ENCODE data around the gene NDST4. TPM values are rescaled to one million over a fixed set of nuclear protein-coding genes. Genes with fewer than 3 reads are reported as not detected.

Gene NDST4
- total RNA-seq, 4 donors from 2014 or later = not detected

DNA sequence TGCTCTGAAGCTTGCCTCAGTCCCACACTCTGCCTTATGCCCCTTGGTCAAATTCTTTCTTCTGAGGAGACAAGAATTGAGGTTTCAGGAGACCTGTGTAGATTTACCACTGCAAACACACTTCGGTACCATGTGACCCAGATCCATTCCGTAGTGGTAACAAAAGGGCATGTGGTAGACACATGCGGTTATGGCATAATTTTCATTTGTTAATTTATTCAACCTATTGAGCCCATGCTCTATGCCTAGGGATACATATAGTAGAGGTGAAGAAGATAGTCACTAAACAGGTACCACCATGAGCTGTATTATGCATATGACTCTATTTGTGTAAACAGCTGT is 190.9 kb downstream of the NDST4 start:
- no peak for ATAC-seq
- TF ChIP-seq EP300 (IDR thresholded peaks at IDR 0.05) = no peak
- TF ChIP-seq POLR2AphosphoS5 (IDR thresholded peaks at IDR 0.05) = no peak
- TF ChIP-seq, protein P1, sequence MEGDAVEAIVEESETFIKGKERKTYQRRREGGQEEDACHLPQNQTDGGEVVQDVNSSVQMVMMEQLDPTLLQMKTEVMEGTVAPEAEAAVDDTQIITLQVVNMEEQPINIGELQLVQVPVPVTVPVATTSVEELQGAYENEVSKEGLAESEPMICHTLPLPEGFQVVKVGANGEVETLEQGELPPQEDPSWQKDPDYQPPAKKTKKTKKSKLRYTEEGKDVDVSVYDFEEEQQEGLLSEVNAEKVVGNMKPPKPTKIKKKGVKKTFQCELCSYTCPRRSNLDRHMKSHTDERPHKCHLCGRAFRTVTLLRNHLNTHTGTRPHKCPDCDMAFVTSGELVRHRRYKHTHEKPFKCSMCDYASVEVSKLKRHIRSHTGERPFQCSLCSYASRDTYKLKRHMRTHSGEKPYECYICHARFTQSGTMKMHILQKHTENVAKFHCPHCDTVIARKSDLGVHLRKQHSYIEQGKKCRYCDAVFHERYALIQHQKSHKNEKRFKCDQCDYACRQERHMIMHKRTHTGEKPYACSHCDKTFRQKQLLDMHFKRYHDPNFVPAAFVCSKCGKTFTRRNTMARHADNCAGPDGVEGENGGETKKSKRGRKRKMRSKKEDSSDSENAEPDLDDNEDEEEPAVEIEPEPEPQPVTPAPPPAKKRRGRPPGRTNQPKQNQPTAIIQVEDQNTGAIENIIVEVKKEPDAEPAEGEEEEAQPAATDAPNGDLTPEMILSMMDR (IDR thresholded peaks at IDR 0.05) = no peak
- TF ChIP-seq POLR2A (IDR thresholded peaks at IDR 0.05) = no peak
- H3K27ac ChIP-seq = no peak overlapping the region

GRCh38 chr4:114921790-114922591 is 191.4 kb downstream of the NDST4 start:
- no peak for TF ChIP-seq POLR2AphosphoS5 (IDR thresholded peaks at IDR 0.05)
- no peak for TF ChIP-seq POLR2A (IDR thresholded peaks at IDR 0.05)
- TF ChIP-seq EP300 (IDR thresholded peaks at IDR 0.05) = no peak
- TF ChIP-seq, protein P1 (IDR thresholded peaks at IDR 0.05) = no peak
- 69 to 70% methylated on average over 7 to 8 of the region's 13 CpGs for WGBS, 2 donors (ENCODE audit: low coverage in 1 of 2)
- Histone ChIP-seq H3K4me3 (no peak overlapping the region), H3K27ac (no peak overlapping the region), H3K36me3 (no peaks in the 10 kb centered on the region), H3K27me3 (no peaks in the 10 kb centered on the region), H3K9me3 (no peaks in the 10 kb centered on the region), H3K4me1 (no peaks in the 10 kb centered on the region)
- ATAC-seq = no peak

More for the DNA sequence above, 190.9 kb downstream of the NDST4 start:
- Histone ChIP-seq H3K9me3 (no peaks in the 10 kb centered on the region), H3K4me3 (no peak overlapping the region), H3K36me3 (no peaks in the 10 kb centered on the region), H3K4me1 (no peaks in the 10 kb centered on the region), H3K27me3 (no peaks in the 10 kb centered on the region)
- WGBS, 2 donors (ENCODE audit: low coverage in 1 of 2) = 94 to 100% methylated on average over 2 to 3 of the region's 3 CpGs

DNA sequence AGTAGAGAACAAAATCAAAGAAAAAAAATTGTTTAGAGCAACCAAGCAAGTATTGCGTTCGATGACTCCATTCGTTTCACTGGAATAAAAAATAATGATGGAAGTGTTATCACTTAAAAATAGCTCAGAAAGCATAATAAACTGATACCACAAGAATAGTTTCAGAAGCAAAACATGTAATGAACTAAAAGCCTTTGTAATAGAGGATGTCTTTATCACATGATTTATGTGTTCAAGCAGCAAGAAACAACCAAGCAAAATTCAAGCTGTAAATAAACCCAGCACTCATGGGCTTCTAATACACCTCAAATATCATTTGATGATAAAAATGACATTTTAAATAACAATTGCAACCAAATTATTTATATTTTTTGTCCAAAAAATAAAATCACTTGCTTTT is 192.2 kb downstream of the NDST4 start:
- Histone ChIP-seq H3K27me3 (no peaks in the 10 kb centered on the region), H3K27ac (no peak overlapping the region), H3K4me3 (no peak overlapping the region), H3K36me3 (no peaks in the 10 kb centered on the region), H3K4me1 (no peaks in the 10 kb centered on the region), H3K9me3 (no peaks in the 10 kb centered on the region)
- no peak for ATAC-seq
- TF ChIP-seq EP300 (IDR thresholded peaks at IDR 0.05) = no peak
- TF ChIP-seq, protein P1 (IDR thresholded peaks at IDR 0.05) = no peak
- WGBS, 2 donors (ENCODE audit: low coverage in 1 of 2) = 49 to 57% methylated on average over 3 of the region's 3 CpGs

DNA sequence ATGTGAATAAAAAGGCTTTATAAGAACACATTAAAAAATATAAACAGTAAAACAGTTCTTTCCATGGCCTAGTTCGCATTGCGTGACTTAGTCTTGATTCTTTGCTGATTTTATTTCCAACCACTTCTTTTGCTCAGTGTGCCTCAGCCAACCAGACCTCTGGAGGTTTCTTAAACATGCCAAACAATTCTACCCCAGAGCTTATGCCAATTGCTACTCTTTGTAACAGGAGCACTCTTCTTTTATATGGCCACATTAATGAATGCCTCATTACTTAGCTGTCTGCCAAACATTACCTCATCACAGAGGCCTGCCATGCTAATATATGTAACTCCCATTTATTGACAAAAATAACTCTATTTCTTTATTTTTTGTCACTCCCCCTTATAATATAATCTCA is 202.3 kb downstream of the NDST4 start:
- Histone ChIP-seq H3K4me3 (no peak overlapping the region), H3K27ac (no peak overlapping the region), H3K36me3 (no peaks in the 10 kb centered on the region), H3K9me3 (no peaks in the 10 kb centered on the region), H3K27me3 (no peaks in the 10 kb centered on the region), H3K4me1 (no peaks in the 10 kb centered on the region)
- no peak for ATAC-seq
- TF ChIP-seq POLR2AphosphoS5 (IDR thresholded peaks at IDR 0.05) (no peak), POLR2A (IDR thresholded peaks at IDR 0.05) (no peak), EP300 (IDR thresholded peaks at IDR 0.05) (no peak)
- TF ChIP-seq, protein P1 (IDR thresholded peaks at IDR 0.05) = no peak
- 92 to 100% methylated on average over 2 of the region's 2 CpGs for WGBS, 2 donors (ENCODE audit: low coverage in 1 of 2)

DNA sequence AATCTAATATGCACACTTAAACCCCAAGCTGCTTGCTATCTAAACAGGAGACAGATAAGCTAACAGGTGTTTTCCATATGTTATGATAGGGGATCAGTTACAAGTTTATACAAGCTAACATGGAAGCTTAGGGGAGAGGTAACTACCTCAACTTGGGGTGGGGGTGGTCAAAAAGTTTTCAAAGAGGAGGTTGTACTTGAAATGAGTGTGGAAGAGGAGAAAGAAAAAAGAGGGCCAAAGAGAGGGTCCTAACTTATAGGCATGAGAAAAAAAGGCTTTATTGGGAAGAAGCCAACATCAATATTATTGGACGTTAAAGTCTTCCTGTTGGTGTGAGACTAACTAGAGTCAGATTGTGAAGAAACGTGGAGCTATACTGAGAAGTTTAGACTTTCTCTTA is 205.9 kb downstream of the NDST4 start:
- H3K4me3 ChIP-seq = no peak overlapping the region
- no peaks in the 10 kb centered on the region for H3K36me3 ChIP-seq
- no peak overlapping the region for H3K27ac ChIP-seq
- H3K4me1 ChIP-seq = no peaks in the 10 kb centered on the region
- TF ChIP-seq POLR2AphosphoS5 (IDR thresholded peaks at IDR 0.05) (no peak), EP300 (IDR thresholded peaks at IDR 0.05) (no peak), POLR2A (IDR thresholded peaks at IDR 0.05) (no peak)
- TF ChIP-seq, protein P1 (IDR thresholded peaks at IDR 0.05) = no peak
- no peak for ATAC-seq
- H3K9me3 ChIP-seq = no peaks in the 10 kb centered on the region
- WGBS, 2 donors (ENCODE audit: low coverage in 1 of 2) = 6 to 32% methylated on average over 2 of the region's 2 CpGs
- no peaks in the 10 kb centered on the region for H3K27me3 ChIP-seq
